HG02852 (cell line): ENCODE data around the gene GPHN.

Experiments used
- ATAC-seq: cut with Tn5 transposase; IDR thresholded peaks from one replicate; pipeline ENCODE4 v1.9.1; 2021; ENCODE audit warnings: mild to moderate bottlenecking, moderate library complexity; ENCODE audit not compliant: unreplicated experiment

The GPHN gene

GRCh38 chr14:67137744-67138371, 629.9 kb downstream of the GPHN start:
- ATAC-seq: no peak

GRCh38 chr14:67140556-67140955, 632.6 kb downstream of the GPHN start:
- ATAC-seq: no peak

- no peak for ATAC-seq
Measured at GRCh38 chr14:67141146-67141900, 633.4 kb downstream of the GPHN start.

- ATAC-seq: no peak
Measured at GRCh38 chr14:67151082-67151666, 643.2 kb downstream of the GPHN start.

- ATAC-seq: no peak
Measured at GRCh38 chr14:67158566-67158965, 650.6 kb downstream of the GPHN start.

- no peak for ATAC-seq
Measured at GRCh38 chr14:67162385-67162784, 654.4 kb downstream of the GPHN start.

GRCh38 chr14:67166450-67166853, 658.5 kb downstream of the GPHN start:
- no peak for ATAC-seq

- ATAC-seq: no peak
Measured at GRCh38 chr14:67167420-67168109, 659.6 kb downstream of the GPHN start.

GRCh38 chr14:67168110-67168441, 660.1 kb downstream of the GPHN start:
- no peak for ATAC-seq

GRCh38 chr14:67170660-67171059, 662.7 kb downstream of the GPHN start:
- no peak for ATAC-seq

GRCh38 chr14:67172056-67172455, 664.1 kb downstream of the GPHN start:
- ATAC-seq: no peak

- no peak for ATAC-seq
Measured at GRCh38 chr14:67172520-67172919, 664.6 kb downstream of the GPHN start.

GRCh38 chr14:67173719-67174118, 665.8 kb downstream of the GPHN start:
- no peak for ATAC-seq

GRCh38 chr14:67186172-67186768, 678.3 kb downstream of the GPHN start:
- no peak for ATAC-seq

- no peak for ATAC-seq
Measured at GRCh38 chr14:67186789-67187584, 679.0 kb downstream of the GPHN start.

GRCh38 chr14:67187826-67188225, 679.9 kb downstream of the GPHN start:
- ATAC-seq: no peak

- ATAC-seq: no peak
Measured at GRCh38 chr14:67188326-67188725, 680.4 kb downstream of the GPHN start.

- no peak for ATAC-seq
Measured at GRCh38 chr14:67191768-67192290, 683.9 kb downstream of the GPHN start.

- no peak for ATAC-seq
Measured at GRCh38 chr14:67192366-67192765, 684.4 kb downstream of the GPHN start.

- ATAC-seq: no peak
Measured at GRCh38 chr14:67195279-67195678, 687.3 kb downstream of the GPHN start.
